ENCODE results near the gene ANGPTL8. TPM values are rescaled to one million over a fixed set of nuclear protein-coding genes. Genes with fewer than 3 reads are reported as not detected.

The ANGPTL8 gene
- total and polyA plus RNA-seq, 10 of the 15 experiments (the other 5 are each of a cell fraction or from before 2014, with no cell fraction given) = not detected

- H3K4me3 ChIP-seq = no peak overlapping the region
- in situ Hi-C loops (cut with MboI) = no loop called here
- no peak overlapping the region for H2AFZ ChIP-seq (ENCODE audit: control insufficient read depth, low read depth, low read length)
- ChIA-PET POLR2A (interaction anchor here (0.5 kb wide), 2 partner anchors 137 to 259 kb away, joined by 3 to 4 read pairs; no protein-coding TSS in a partner anchor), RAD21 (ENCODE audit: unreplicated experiment) (no interaction called here), CTCF (interaction anchor here (0.6 to 2.4 kb wide), 4 partner anchors 8 to 1735 kb away, joined by 3 to 6 read pairs (median 4); no protein-coding TSS in a partner anchor), SMC1A (ENCODE audit: uncharacterized antibody, unreplicated experiment) (interaction anchor here (0.6 to 0.8 kb wide), 2 partner anchors 30 to 319 kb away, joined by 3 to 4 read pairs; no protein-coding TSS in a partner anchor)
- intact Hi-C loops (cut with micrococcal nuclease; ENCODE audit: unreplicated experiment) = no loop called here
- ATAC-seq = peak; percentile 34; the same call in 2 of the 3 replicates
- no peak overlapping the region for H3K9ac ChIP-seq (ENCODE audit: control insufficient read depth, insufficient read depth, low read length)
- H4K20me1 ChIP-seq (ENCODE audit: control insufficient read depth, insufficient read depth) = no peaks in the 10 kb centered on the region; the same call in 1 of the 2 replicates
- H3K4me1 ChIP-seq (ENCODE audit: control insufficient read depth, insufficient read depth, low read length) = no peaks in the 10 kb centered on the region
- 13% methylated on average over 7 of the region's 7 CpGs for WGBS (ENCODE audit: insufficient coverage, insufficient replicate concordance, low lambda C conversion rate, missing lambda C conversion rate)
- TF ChIP-seq MYB (IDR thresholded peaks at IDR 0.05; ENCODE audit: borderline replicate concordance, low read depth, low read length) (no peak), ZZZ3 (IDR thresholded peaks at IDR 0.05; ENCODE audit: control insufficient read depth, insufficient read length, low read depth) (no peak), PAX8 (IDR thresholded peaks at IDR 0.05) (no peak), EZH2 (IDR thresholded peaks at IDR 0.05; ENCODE audit: borderline replicate concordance, control insufficient read depth, low read depth, low read length) (no peak), CUX1 (IDR thresholded peaks at IDR 0.05; ENCODE audit: insufficient replicate concordance, low read depth, low read length) (no peak), YY1 (IDR thresholded peaks at IDR 0.05; ENCODE audit: low read depth, low read length) (no peak), ZBTB11 (CRISPR knock-in tag; IDR thresholded peaks at IDR 0.05) (no peak), FOXM1 (IDR thresholded peaks at IDR 0.05; ENCODE audit: low read depth, low read length) (no peak), RELA (IDR thresholded peaks at IDR 0.05; ENCODE audit: borderline replicate concordance, partially characterized antibody) (no peak), SPI1 (IDR thresholded peaks at IDR 0.05; ENCODE audit: borderline replicate concordance, insufficient read depth, low read depth, low read length) (no peak)
- no peaks in the 10 kb centered on the region for H3K9me3 ChIP-seq (replicated peaks; ENCODE audit: control insufficient read depth, insufficient read depth, low read length)
- H3K36me3 ChIP-seq (ENCODE audit: control insufficient read depth in 2 of 2, insufficient read depth in 2 of 2, low read length in 1 of 2) = no peaks in the 10 kb centered on the region
- DNase-seq (ENCODE audit: low read depth, low spot score) = no peak
- H3K27ac ChIP-seq (ENCODE audit: control insufficient read depth, insufficient read depth) = no peak overlapping the region
- no peak for FAIRE-seq
- no peak overlapping the region for H3K4me2 ChIP-seq (ENCODE audit: control insufficient read depth, insufficient read depth)
- H3K79me2 ChIP-seq (ENCODE audit: control insufficient read depth, insufficient read depth, low read length) = no peaks in the 10 kb centered on the region
- BruUV-seq (replicated peaks) = no TSS peak
- H3K27me3 ChIP-seq (replicated peaks in 1 of 2; ENCODE audit: control insufficient read depth in 2 of 2, insufficient read depth in 2 of 2, low read length in 1 of 2) = no peaks in the 10 kb centered on the region
Observed at GRCh38 chr19:11256189-11256588, 16.8 kb downstream of the ANGPTL8 start.

Data from GM12878 (cell line).